Measurements from ENCODE around the gene NSF. TPM values are rescaled to one million over a fixed set of nuclear protein-coding genes. Genes with fewer than 3 reads are reported as not detected.

NSF gene
- total RNA-seq, 2 experiments from 2014 or later = 41.4 to 46.2 TPM

DNA sequence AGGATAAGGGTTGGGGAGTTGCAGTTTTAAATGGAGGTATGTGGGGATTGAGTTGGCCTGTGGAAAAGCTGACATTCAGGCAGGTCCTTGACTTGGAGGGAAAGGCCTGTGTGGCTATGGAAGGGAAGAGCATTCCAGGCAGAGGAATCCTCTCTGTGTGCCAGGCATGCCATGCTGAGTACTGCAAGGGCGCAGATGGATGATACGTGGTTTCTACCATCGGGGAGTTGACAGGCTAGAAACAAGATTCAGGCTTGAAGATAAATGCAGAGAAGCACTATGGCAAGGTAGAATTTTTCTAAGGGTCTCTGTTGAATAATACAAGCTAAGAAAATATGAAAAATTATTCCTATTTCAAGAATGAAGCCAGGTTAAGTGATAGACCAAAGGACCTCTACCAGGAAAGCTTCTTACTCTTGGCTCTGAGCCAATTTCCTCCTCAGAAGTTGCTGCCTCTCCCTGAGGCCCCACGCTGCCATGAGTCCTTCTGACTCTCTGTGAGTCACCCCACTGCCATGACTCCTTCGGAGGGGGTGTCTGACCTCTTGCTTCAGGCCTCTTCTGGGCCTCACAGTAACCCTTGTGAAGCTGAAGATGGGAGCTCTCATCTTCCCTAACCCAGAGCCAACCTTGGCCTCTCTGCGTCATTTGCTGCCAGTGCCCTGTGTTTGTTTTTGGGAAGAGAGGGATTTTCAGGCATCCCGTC, 152.2 kb downstream of the NSF start:
- TF ChIP-seq, protein P1, sequence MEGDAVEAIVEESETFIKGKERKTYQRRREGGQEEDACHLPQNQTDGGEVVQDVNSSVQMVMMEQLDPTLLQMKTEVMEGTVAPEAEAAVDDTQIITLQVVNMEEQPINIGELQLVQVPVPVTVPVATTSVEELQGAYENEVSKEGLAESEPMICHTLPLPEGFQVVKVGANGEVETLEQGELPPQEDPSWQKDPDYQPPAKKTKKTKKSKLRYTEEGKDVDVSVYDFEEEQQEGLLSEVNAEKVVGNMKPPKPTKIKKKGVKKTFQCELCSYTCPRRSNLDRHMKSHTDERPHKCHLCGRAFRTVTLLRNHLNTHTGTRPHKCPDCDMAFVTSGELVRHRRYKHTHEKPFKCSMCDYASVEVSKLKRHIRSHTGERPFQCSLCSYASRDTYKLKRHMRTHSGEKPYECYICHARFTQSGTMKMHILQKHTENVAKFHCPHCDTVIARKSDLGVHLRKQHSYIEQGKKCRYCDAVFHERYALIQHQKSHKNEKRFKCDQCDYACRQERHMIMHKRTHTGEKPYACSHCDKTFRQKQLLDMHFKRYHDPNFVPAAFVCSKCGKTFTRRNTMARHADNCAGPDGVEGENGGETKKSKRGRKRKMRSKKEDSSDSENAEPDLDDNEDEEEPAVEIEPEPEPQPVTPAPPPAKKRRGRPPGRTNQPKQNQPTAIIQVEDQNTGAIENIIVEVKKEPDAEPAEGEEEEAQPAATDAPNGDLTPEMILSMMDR (IDR thresholded peaks at IDR 0.05) = no peak
- POLR2A ChIA-PET = no interaction called here
- DNase-seq = no peak
- H3K4me1 Mint-ChIP-seq (ENCODE audit: low read depth) = no peaks in the 10 kb centered on the region
- no peak overlapping the region for H3K4me3 Mint-ChIP-seq
- CTCF ChIA-PET = interaction anchor here (0.9 kb wide), 1 partner anchor 99 kb away, joined by 3 read pairs; no protein-coding TSS in a partner anchor
- H3K36me3 Mint-ChIP-seq (ENCODE audit: low read depth) = peaks cover 5% of the 10 kb centered on the region
- no peaks in the 10 kb centered on the region for H3K27me3 Mint-ChIP-seq
- intact Hi-C loops (cut with micrococcal nuclease) = no loop called here
- no peak overlapping the region for H3K27ac Mint-ChIP-seq
- H3K9me3 Mint-ChIP-seq = no peaks in the 10 kb centered on the region
- ATAC-seq = no peak

DNA sequence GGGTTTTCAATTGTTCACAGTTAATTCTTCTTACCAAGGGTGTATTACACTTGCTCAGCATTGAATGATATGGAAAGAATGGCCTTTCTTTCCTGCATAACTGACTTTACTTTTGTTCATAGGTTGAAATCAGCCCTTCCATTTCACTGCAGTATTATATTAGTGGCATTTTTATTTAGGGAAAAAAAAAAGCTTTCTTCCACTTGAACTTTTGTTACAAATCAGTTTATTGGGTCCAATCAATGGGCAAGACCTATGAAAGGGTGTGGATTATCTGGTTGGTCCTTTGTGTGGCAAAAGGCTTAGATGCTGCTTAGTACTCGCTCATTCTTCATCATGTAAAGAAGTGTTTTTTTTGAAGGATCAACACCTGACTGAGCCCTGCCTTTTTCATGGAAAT, 154.0 kb downstream of the NSF start:
- Mint-ChIP-seq H3K4me1 (ENCODE audit: low read depth) (no peaks in the 10 kb centered on the region), H3K4me3 (no peak overlapping the region), H3K27me3 (no peaks in the 10 kb centered on the region), H3K36me3 (ENCODE audit: low read depth) (peaks cover 5% of the 10 kb centered on the region), H3K27ac (no peak overlapping the region), H3K9me3 (no peaks in the 10 kb centered on the region)
- TF ChIP-seq, protein P1 (IDR thresholded peaks at IDR 0.05) = no peak
- CTCF ChIA-PET = no interaction called here
- ATAC-seq (no peak), DNase-seq (no peak)
- POLR2A ChIA-PET = interaction anchor here (0.6 to 1.3 kb wide), 2 partner anchors 68 to 84 kb away, joined by 3 to 4 read pairs; no protein-coding TSS in a partner anchor
- intact Hi-C loops (cut with micrococcal nuclease) = no loop called here

DNA sequence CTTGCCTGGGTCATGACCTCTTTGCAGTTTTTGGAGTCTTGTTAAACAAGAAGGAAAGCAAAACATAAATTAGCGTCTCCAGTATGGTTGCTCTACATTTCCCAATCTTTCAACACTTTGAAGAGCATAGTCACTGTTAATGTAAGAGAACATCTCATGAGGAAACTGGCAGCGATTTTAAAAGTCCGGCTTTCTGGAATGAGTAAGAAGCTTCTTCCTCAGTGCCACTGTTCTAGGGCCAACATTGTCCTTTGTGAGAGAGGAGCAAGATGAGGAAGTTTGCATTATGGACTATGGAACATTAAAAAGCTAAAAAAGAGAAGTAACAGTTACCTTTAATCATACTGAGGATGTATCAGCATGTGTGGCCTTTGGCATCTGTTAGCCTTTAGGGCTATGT, 154.9 kb downstream of the NSF start:
- Mint-ChIP-seq H3K9me3 (no peaks in the 10 kb centered on the region), H3K4me3 (no peak overlapping the region), H3K4me1 (ENCODE audit: low read depth) (no peaks in the 10 kb centered on the region), H3K27ac (no peak overlapping the region), H3K36me3 (ENCODE audit: low read depth) (peaks cover 3% of the 10 kb centered on the region), H3K27me3 (no peaks in the 10 kb centered on the region)
- ATAC-seq (no peak), DNase-seq (no peak)
- intact Hi-C loops (cut with micrococcal nuclease) = no loop called here
- ChIA-PET CTCF (interaction anchor here (1.3 kb wide), 1 partner anchor 196 kb away, joined by 3 read pairs; no protein-coding TSS in a partner anchor), POLR2A (interaction anchor here (1.3 kb wide), 1 partner anchor 67 kb away, joined by 3 read pairs; no protein-coding TSS in a partner anchor)
- TF ChIP-seq, protein P1 (IDR thresholded peaks at IDR 0.05) = no peak

DNA sequence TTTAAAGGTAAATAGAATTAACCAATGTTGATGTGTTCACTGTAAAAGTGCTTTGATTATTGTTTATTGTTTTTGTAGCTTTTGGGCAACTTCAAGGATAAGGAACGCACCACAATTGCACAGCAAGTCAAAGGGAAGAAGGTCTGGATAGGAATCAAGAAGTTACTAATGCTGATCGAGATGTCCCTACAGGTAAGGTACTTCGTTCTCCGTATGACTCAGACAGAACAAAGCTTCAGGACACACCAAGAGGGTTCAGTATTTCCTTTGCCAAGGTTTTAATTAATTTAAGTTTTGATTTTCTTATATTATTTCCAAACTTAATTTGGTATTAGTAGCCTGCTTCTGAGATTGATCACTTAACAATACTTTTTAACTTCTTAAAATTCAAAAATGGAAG, 161.0 kb downstream of the NSF start:
- Mint-ChIP-seq H3K9me3 (no peaks in the 10 kb centered on the region), H3K36me3 (ENCODE audit: low read depth) (peaks cover 15% of the 10 kb centered on the region), H3K27ac (no peak overlapping the region), H3K27me3 (no peaks in the 10 kb centered on the region), H3K4me3 (no peak overlapping the region), H3K4me1 (ENCODE audit: low read depth) (no peaks in the 10 kb centered on the region)
- no peak for DNase-seq
- ATAC-seq = no peak
- POLR2A ChIA-PET = no interaction called here
- CTCF ChIA-PET = interaction anchor here (0.8 kb wide), 1 partner anchor 116 kb away, joined by 3 read pairs; no protein-coding TSS in a partner anchor
- TF ChIP-seq, protein P1 (IDR thresholded peaks at IDR 0.05) = no peak
- intact Hi-C loops (cut with micrococcal nuclease) = no loop called here

DNA sequence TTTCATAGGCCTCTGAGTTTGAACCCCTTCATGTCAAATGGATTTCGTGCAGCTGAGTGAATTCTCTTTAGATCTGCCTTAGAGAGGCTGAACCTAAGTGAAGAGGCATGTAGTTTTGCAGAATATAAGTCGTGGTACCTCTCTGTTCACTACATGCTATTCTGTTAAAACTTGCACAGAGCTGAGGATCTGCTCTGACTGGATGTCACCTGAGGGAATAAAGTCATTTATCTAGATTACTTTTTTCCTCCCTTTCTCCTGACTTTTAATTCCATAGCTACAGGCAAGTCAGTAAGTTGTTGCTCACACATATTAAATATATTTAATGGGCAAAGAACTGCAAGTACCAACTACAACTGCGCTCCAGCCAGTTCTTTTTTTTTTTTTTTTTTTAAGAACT, 163.3 kb downstream of the NSF start:
- intact Hi-C loops (cut with micrococcal nuclease) = no loop called here
- DNase-seq (no peak), ATAC-seq (no peak)
- POLR2A ChIA-PET = interaction anchor here (0.6 kb wide), 1 partner anchor 76 kb away, joined by 3 read pairs; no protein-coding TSS in a partner anchor
- no peaks in the 10 kb centered on the region for H3K4me1 Mint-ChIP-seq (ENCODE audit: low read depth)
- no peaks in the 10 kb centered on the region for H3K9me3 Mint-ChIP-seq
- TF ChIP-seq, protein P1 (IDR thresholded peaks at IDR 0.05) = no peak
- H3K27ac Mint-ChIP-seq = no peak overlapping the region
- no peak overlapping the region for H3K4me3 Mint-ChIP-seq
- CTCF ChIA-PET = no interaction called here
- no peaks in the 10 kb centered on the region for H3K27me3 Mint-ChIP-seq
- H3K36me3 Mint-ChIP-seq (ENCODE audit: low read depth) = peaks cover 18% of the 10 kb centered on the region
